OCI-LY3 (cell line): ENCODE data around the gene KRTAP5-10.
"Not testable (repeated sequence)": the region's sequence is repeated elsewhere in the genome, so short reads cannot be mapped to it uniquely, and the experiment has no call there.

Experiments
- H2AFZ ChIP-seq: fragments of 200-600, 300-600 bp; shearing (Covaris generic); 2 replicates; pipeline ENCODE4 v1.6.0; 2014; ENCODE audit warnings: antibody characterized with exemption, low read depth, low read length
- H3K27ac ChIP-seq: fragments of 200-600, 300-600 bp; sonication (generic); 2 replicates; pipeline ENCODE4 v1.5.1; 2014; ENCODE audit warnings: mild to moderate bottlenecking, low read length, moderate library complexity, mixed read lengths
- H3K27me3 ChIP-seq: fragments of 200-600, 300-600 bp; sonication (generic); 2 replicates; pipeline ENCODE4 v1.6.1; 2014; ENCODE audit warnings: low read depth, low read length, mixed read lengths
- H3K36me3 ChIP-seq: fragments of 200-600, 300-600 bp; sonication (generic); replicated peaks from 2 replicates; pipeline ENCODE3; 2014; ENCODE audit warnings: low read depth, low read length, mixed read lengths
- H3K4me1 ChIP-seq: fragments of 300-600, 200-600 bp; sonication (generic); 2 replicates; pipeline ENCODE4 v1.6.1; 2014; ENCODE audit warnings: low read length, mixed read lengths
- H3K4me2 ChIP-seq: fragments of 200-600, 300-600 bp; sonication (generic); 2 replicates; pipeline ENCODE4 v1.6.1; 2014; ENCODE audit warnings: low read length, mixed read lengths
- H3K4me3 ChIP-seq: fragments of 300-600, 200-600 bp; sonication (generic); 2 replicates; pipeline ENCODE4 v1.5.1; 2014; ENCODE audit warnings: antibody characterized with exemption, mild to moderate bottlenecking, low read length, moderate library complexity
- H3K79me2 ChIP-seq: fragments of 300-600, 200-600 bp; shearing (Covaris generic); 2 replicates; pipeline ENCODE4 v1.6.1; 2014; ENCODE audit warnings: mild to moderate bottlenecking, low read length, mixed read lengths
- H3K9ac ChIP-seq: fragments of 300-600, 200-600 bp; shearing (Covaris generic); 2 replicates; pipeline ENCODE4 v1.6.0; 2014; ENCODE audit warnings: mild to moderate bottlenecking, low read length, moderate library complexity
- H3K9me3 ChIP-seq: fragments of 200-600, 300-600 bp; shearing (Covaris generic); 2 replicates; pipeline ENCODE4 v1.6.1; 2014; ENCODE audit warnings: low read length, mixed read lengths; ENCODE audit not compliant: insufficient read depth
- H4K20me1 ChIP-seq: fragments of 200-600, 300-600 bp; sonication (generic); 2 replicates; pipeline ENCODE4 v1.6.1; 2016; ENCODE audit warnings: low read length, mixed read lengths; ENCODE audit not compliant: insufficient read depth
- CTCF ChIP-seq: fragments of 200-600, 300-600 bp; sonication (generic); IDR thresholded peaks from 2 replicates; pipeline ENCODE4 v1.5.1; 2014; ENCODE audit warnings: antibody characterized with exemption, low read length, low read depth
- EZH2phosphoT487 ChIP-seq: fragments of 200-600 bp; shearing (Covaris generic); IDR thresholded peaks from 2 replicates; pipeline ENCODE4 v1.6.1; 2018; ENCODE audit warnings: antibody characterized with exemption, mixed run types, low read depth

Gene KRTAP5-10

DNA sequence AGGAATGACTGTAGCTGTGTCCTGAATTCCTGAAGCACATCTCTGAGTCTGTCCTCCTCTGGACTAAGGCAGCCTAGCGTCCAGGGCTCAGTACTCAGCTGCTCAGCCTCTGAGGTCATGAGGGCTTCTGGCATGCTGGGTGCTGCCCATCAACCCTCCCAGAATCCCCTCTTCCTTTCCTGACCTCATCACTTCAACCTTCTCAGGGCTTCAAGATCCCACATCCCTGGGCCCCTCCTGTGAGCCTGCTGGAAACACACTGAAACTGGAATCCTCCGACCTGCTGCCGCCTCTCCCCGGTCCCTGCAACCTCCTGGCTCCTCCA, 26.7 kb upstream of the KRTAP5-10 start:
- Histone ChIP-seq H3K36me3 (peaks cover 3% of the 10 kb centered on the region), H3K4me3 (no peak overlapping the region), H3K4me2 (no peak overlapping the region), H3K27me3 (no peaks in the 10 kb centered on the region), H4K20me1 (no peaks in the 10 kb centered on the region), H3K27ac (no peak overlapping the region), H3K9ac (no peak overlapping the region), H2AFZ (no peak overlapping the region), H3K4me1 (peaks cover 20% of the 10 kb centered on the region), H3K9me3 (peaks cover 9% of the 10 kb centered on the region; the same call in 1 of the 2 replicates), H3K79me2 (no peaks in the 10 kb centered on the region)
- TF ChIP-seq CTCF = no peak
- no peak for TF ChIP-seq EZH2phosphoT487

DNA sequence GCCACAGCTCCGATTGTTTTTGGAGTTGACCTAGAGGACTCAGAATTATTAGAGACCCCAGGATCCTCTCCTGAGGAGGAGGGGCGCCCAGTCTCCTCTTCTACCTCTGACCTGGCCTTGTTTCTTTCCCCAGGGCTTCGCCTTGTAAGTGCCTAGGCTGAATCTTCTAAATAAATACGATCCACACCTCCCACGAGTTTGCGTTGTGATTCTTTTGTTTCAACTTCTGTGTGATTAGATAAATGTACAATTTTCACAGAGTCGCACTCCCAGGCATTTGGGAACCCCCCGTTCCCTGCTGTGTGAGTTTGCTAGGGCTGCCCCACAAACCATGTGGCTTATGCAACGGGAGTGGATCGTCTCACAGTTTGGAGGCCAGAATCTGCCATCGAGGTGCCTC, 26.3 kb upstream of the KRTAP5-10 start:
- H3K4me2 ChIP-seq = no peak overlapping the region
- peaks cover 23% of the 10 kb centered on the region for H3K4me1 ChIP-seq
- peaks cover 9% of the 10 kb centered on the region; the same call in 1 of the 2 replicates for H3K9me3 ChIP-seq
- H3K27ac ChIP-seq = no peak overlapping the region
- H4K20me1 ChIP-seq = no peaks in the 10 kb centered on the region
- no peak overlapping the region for H2AFZ ChIP-seq
- no peak overlapping the region for H3K9ac ChIP-seq
- H3K79me2 ChIP-seq = no peaks in the 10 kb centered on the region
- TF ChIP-seq CTCF = no peak
- no peak for TF ChIP-seq EZH2phosphoT487
- H3K27me3 ChIP-seq = no peaks in the 10 kb centered on the region
- peaks cover 3% of the 10 kb centered on the region for H3K36me3 ChIP-seq
- no peak overlapping the region for H3K4me3 ChIP-seq

DNA sequence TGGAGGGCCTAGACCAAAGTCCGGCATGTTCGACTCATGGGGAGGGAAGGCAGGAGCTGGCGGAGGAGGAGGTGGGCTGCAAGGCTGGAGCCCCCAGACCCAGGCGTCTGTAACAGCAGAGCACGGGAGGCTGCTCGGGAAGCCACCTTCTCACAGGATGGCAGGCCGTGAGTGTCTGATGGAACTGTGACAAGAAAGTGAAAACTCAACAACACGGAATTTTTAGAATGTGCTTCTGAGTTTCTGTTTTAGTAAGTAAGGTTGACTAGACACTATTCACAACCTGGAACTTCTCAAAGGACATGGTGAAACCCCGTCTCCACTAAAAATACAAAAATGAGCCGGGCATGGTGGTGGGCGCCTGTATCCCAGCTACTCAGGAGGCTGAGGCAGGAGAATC, 25.4 kb upstream of the KRTAP5-10 start:
- H3K9me3 ChIP-seq, H4K20me1 ChIP-seq, H3K4me2 ChIP-seq, H3K27me3 ChIP-seq, H3K4me3 ChIP-seq, H2AFZ ChIP-seq, H3K27ac ChIP-seq, H3K79me2 ChIP-seq, H3K9ac ChIP-seq, H3K36me3 ChIP-seq: not testable (repeated sequence)
- H3K4me1 ChIP-seq = peaks cover 28% of the 10 kb centered on the region

- H3K4me1 ChIP-seq = peaks cover 28% of the 10 kb centered on the region
- H3K79me2 ChIP-seq, H3K9me3 ChIP-seq, H2AFZ ChIP-seq, H3K36me3 ChIP-seq, H3K27ac ChIP-seq, H3K27me3 ChIP-seq, H3K4me3 ChIP-seq, H3K9ac ChIP-seq, H3K4me2 ChIP-seq, H4K20me1 ChIP-seq: not testable (repeated sequence)
These were observed 24.6 kb upstream of the KRTAP5-10 start for GRCh38 chr11:71540521-71541304.

- Histone ChIP-seq H2AFZ (no peak overlapping the region), H3K79me2 (no peaks in the 10 kb centered on the region), H3K9me3 (peaks cover 9% of the 10 kb centered on the region; the same call in 1 of the 2 replicates), H4K20me1 (no peaks in the 10 kb centered on the region), H3K4me1 (peaks cover 28% of the 10 kb centered on the region), H3K36me3 (peaks cover 3% of the 10 kb centered on the region), H3K4me2 (no peak overlapping the region), H3K27me3 (peaks cover 2% of the 10 kb centered on the region), H3K9ac (no peak overlapping the region), H3K4me3 (no peak overlapping the region), H3K27ac (no peak overlapping the region)
- no peak for TF ChIP-seq CTCF
- no peak for TF ChIP-seq EZH2phosphoT487
These were observed 23.0 kb upstream of the KRTAP5-10 start for GRCh38 chr11:71542382-71542781.
